K562 (cell line): ENCODE data around the gene MOG. TPM values are rescaled to one million over a fixed set of nuclear protein-coding genes. Genes with fewer than 3 reads are reported as not detected.
A peak's percentile ranks its signal among the peaks of the same experiment; 100 is the strongest.

ENCODE experiments used
- ATAC-seq: fragments of 200-7000 bp; cut with Tn5 transposase; 3 replicates; pipeline ENCODE4 v1.9.1; 2020; ENCODE audit warnings: moderate library complexity
- BruUV-seq: library from RNA; stranded (reverse); fragments of 400-500 nt; replicated peaks from 2 replicates; lab custom pipeline; 2021; lab: Mats Ljungman, UMichigan
- CTCF ChIA-PET: fragments of 300-600 bp; formaldehyde crosslinking; extraction: SDS; loops from one replicate; lab custom pipeline; 2021; ENCODE audit warnings: low intra/inter-chr PET ratio; lab: Yijun Ruan, JAX
- POLR2A ChIA-PET: fragments of 300-600, 350-650 bp; sonication (Branson Sonifier 250); formaldehyde crosslinking; extraction: SDS; loops from one replicate; lab custom pipeline; 2021; ENCODE audit warnings: antibody characterized with exemption, inconsistent platforms; lab: Yijun Ruan, JAX
- DNase-seq, 4 experiments: peaks; one replicate each; pipeline versions ENCODE4 v3.0.0 to v3.0.0-alpha.2; 2011 to 2018; ENCODE audit warnings: low spot score in 3 of 4, mixed read lengths in 3 of 4; ENCODE audit errors: extremely low read depth in 1 of 4
- FAIRE-seq: peaks from 2 replicates; lab custom pipeline; 2011; peaks lifted over from hg19 to GRCh38; lab: Jason Lieb, UNC
- H2AFZ ChIP-seq: 2 replicates; pipeline ENCODE4 v1.6.0; 2011; ENCODE audit warnings: low read depth, low read length, control low read depth, inconsistent platforms
- H3K27ac ChIP-seq: fragments of 200-600 bp; 3 replicates; pipeline ENCODE4 v1.8.0; 2011; ENCODE audit warnings: low read depth, mild to moderate bottlenecking, control low read depth, inconsistent platforms, low read length, moderate library complexity, mixed read lengths; ENCODE audit errors: extremely low read depth
- H3K27me3 ChIP-seq, 2 experiments: fragments of 300-600 bp in 1 of 2; 2 replicates in 1 of 2; 3 replicates in 1 of 2; pipeline versions ENCODE4 v1.6.0 to v1.8.0; 2011; ENCODE audit warnings: inconsistent platforms in 2 of 2, low read length in 2 of 2, mild to moderate bottlenecking in 1 of 2, mixed read lengths in 1 of 2, moderate library complexity in 1 of 2; ENCODE audit not compliant: control insufficient read depth in 2 of 2, insufficient read depth in 2 of 2
- H3K36me3 ChIP-seq: fragments of 300-600 bp; 3 replicates; pipeline ENCODE4 v1.8.0; 2011; ENCODE audit warnings: mild to moderate bottlenecking, low read length, inconsistent platforms; ENCODE audit not compliant: control insufficient read depth, insufficient read depth
- H3K4me1 ChIP-seq, 2 experiments: fragments of 200-600 bp in 1 of 2; replicated peaks in 1 of 2; 2 replicates in 1 of 2; 3 replicates in 1 of 2; pipeline versions ENCODE4 v1.5.1 to v1.8.0; 2011; ENCODE audit warnings: inconsistent platforms in 2 of 2, low read length in 2 of 2, mild to moderate bottlenecking in 1 of 2, mixed read lengths in 1 of 2, moderate library complexity in 1 of 2; ENCODE audit not compliant: control insufficient read depth in 2 of 2, insufficient read depth in 2 of 2
- H3K4me2 ChIP-seq: 2 replicates; pipeline ENCODE4 v1.6.1; 2011; ENCODE audit warnings: low read length, control low read depth, inconsistent platforms, mixed read lengths; ENCODE audit not compliant: insufficient read depth
- H3K4me3 ChIP-seq: fragments of 200-600 bp; sonication (generic), shearing (Covaris generic); 2 replicates; pipeline ENCODE4 v1.5.1; 2016; ENCODE audit warnings: control low read depth, inconsistent platforms
- H3K79me2 ChIP-seq: fragments of 200-600 bp; 3 replicates; pipeline ENCODE4 v1.8.0; 2011; ENCODE audit warnings: low read length, inconsistent platforms; ENCODE audit not compliant: control insufficient read depth, insufficient read depth
- H3K9ac ChIP-seq, 2 experiments: 2 replicates each; pipeline versions ENCODE4 v1.6.0 to v1.6.1; 2011; ENCODE audit warnings: low read depth in 2 of 2, low read length in 2 of 2, control low read depth in 1 of 2, inconsistent platforms in 1 of 2, mild to moderate bottlenecking in 1 of 2, mixed read lengths in 1 of 2; ENCODE audit not compliant: insufficient read depth in 1 of 2
- H3K9me1 ChIP-seq: one replicate; pipeline ENCODE4 v1.6.0; 2011; ENCODE audit warnings: inconsistent platforms, mild to moderate bottlenecking, low read length, moderate library complexity; ENCODE audit not compliant: control insufficient read depth, insufficient read depth
- H3K9me3 ChIP-seq: replicated peaks from 2 replicates; pipeline ENCODE4 v1.5.1; 2011; ENCODE audit warnings: low read depth, low read length, inconsistent platforms; ENCODE audit not compliant: control insufficient read depth, insufficient read depth
- H4K20me1 ChIP-seq: replicated peaks from 2 replicates; pipeline ENCODE4 v1.6.1; 2011; ENCODE audit warnings: low read length, inconsistent platforms, mixed read lengths; ENCODE audit not compliant: control insufficient read depth, insufficient read depth
- ADNP ChIP-seq: fragments of 200-800 bp; sonication (Bioruptor generic); IDR thresholded peaks from 2 replicates; pipeline ENCODE4 v1.6.1; 2016; ENCODE audit warnings: missing genetic modification characterization, missing compliant biosample characterization
- BCOR ChIP-seq: fragments of 450-650 bp; IDR thresholded peaks from 2 replicates; pipeline ENCODE4 v1.6.1; 2016
- CTCF ChIP-seq, 3 experiments: IDR thresholded peaks in 2 of 3; conservative IDR thresholded peaks in 1 of 3; 2 replicates each; pipeline ENCODE4 v1.5.1; 2011 to 2012; ENCODE audit warnings: low read length in 3 of 3, mild to moderate bottlenecking in 3 of 3, control low read depth in 2 of 3, improper control_type of control experiment in 1 of 3, inconsistent platforms in 1 of 3, low read depth in 1 of 3, mixed read lengths in 1 of 3, moderate library complexity in 1 of 3; ENCODE audit not compliant: insufficient read depth in 2 of 3
- E2F1 ChIP-seq: sonication (generic); formaldehyde crosslinking; IDR thresholded peaks from 2 replicates; pipeline ENCODE4 v1.8.1; 2023; ENCODE audit warnings: mild to moderate bottlenecking, missing genetic modification reagents, moderate library complexity
- HNRNPUL1 ChIP-seq: fragments of 200-400 bp; formaldehyde crosslinking; IDR thresholded peaks from 2 replicates; pipeline ENCODE4 v1.6.1; 2017; ENCODE audit warnings: low read length
- IRF9 ChIP-seq: fragments of 450-650 bp; IDR thresholded peaks from 2 replicates; pipeline ENCODE4 v1.6.1; 2016; ENCODE audit warnings: missing biosample characterization, missing genetic modification characterization
- KDM1A ChIP-seq, 2 experiments: fragments of 450-650 bp; IDR thresholded peaks; 2 replicates each; pipeline ENCODE4 v1.6.1; 2016; ENCODE audit warnings: mild to moderate bottlenecking in 2 of 2
- KDM5B ChIP-seq: fragments of 200-600 bp; sonication (generic); IDR thresholded peaks from 2 replicates; pipeline ENCODE4 v1.6.1; 2012; ENCODE audit warnings: low read depth, mild to moderate bottlenecking, moderate library complexity, low read length, control low read depth, inconsistent platforms; ENCODE audit not compliant: insufficient replicate concordance
- MAX ChIP-seq: sonication (generic); formaldehyde crosslinking; IDR thresholded peaks from 2 replicates; pipeline ENCODE4 v1.9.0; 2022; ENCODE audit warnings: mild to moderate bottlenecking, missing genetic modification reagents
- PHTF2 ChIP-seq: fragments of 250-450 bp; sonication (Bioruptor Pico); IDR thresholded peaks from 2 replicates; pipeline ENCODE4 v1.5.0; 2021; ENCODE audit warnings: mild to moderate bottlenecking
- POLR2H ChIP-seq: IDR thresholded peaks from 2 replicates; pipeline ENCODE4 v1.6.1; 2016; ENCODE audit warnings: missing genetic modification characterization, low read depth, mild to moderate bottlenecking, control low read depth, missing compliant biosample characterization, moderate library complexity
- PYGO2 ChIP-seq: fragments of 450-650 bp; IDR thresholded peaks from 2 replicates; pipeline ENCODE4 v1.6.1; 2016; ENCODE audit warnings: mild to moderate bottlenecking, missing genetic modification characterization, moderate library complexity, missing compliant biosample characterization
- RAD21 ChIP-seq, 2 experiments: fragments of 250-450 bp in 1 of 2; fragments of 450-650 bp in 1 of 2; sonication (Bioruptor Pico) in 1 of 2; formaldehyde crosslinking in 1 of 2; IDR thresholded peaks in 1 of 2; conservative IDR thresholded peaks in 1 of 2; 2 replicates each; pipeline versions ENCODE4 v1.4.0 to v1.8.0; 2020 to 2022; ENCODE audit warnings: mild to moderate bottlenecking in 2 of 2, moderate library complexity in 1 of 2
- RBM25 ChIP-seq: fragments of 200-400 bp; formaldehyde crosslinking; IDR thresholded peaks from 2 replicates; pipeline ENCODE4 v1.6.1; 2018; ENCODE audit warnings: low read length, low read depth, moderate library complexity; ENCODE audit not compliant: severe bottlenecking
- ZBTB12 ChIP-seq: fragments of 250-450 bp; sonication (Bioruptor Pico); IDR thresholded peaks from 2 replicates; pipeline ENCODE4 v1.4.0; 2020
- WGBS: fragments of 100-300 bp; shearing (Covaris generic); methylation state at CpG from one replicate; pipeline ENCODE4 v1.1.6; 2016; ENCODE audit warnings: low coverage, mixed read lengths; ENCODE audit not compliant: insufficient coverage; ENCODE audit errors: missing lambda C conversion rate; 5-methylcytosine and 5-hydroxymethylcytosine counted together
- in situ Hi-C: fragments of 300-500 bp; cut with MboI; formaldehyde crosslinking; loops from 4 replicates; pipeline ENCODE4 v1.15.0; 2018; ENCODE audit warnings: inconsistent platforms, mixed read lengths
- intact Hi-C: fragments of 100-400 bp; cut with micrococcal nuclease; formaldehyde crosslinking; loops from 2 replicates; pipeline ENCODE4 v1.14.2; 2022
- polyA plus RNA-seq, 8 experiments: library from polyadenylated mRNA; depleted of rRNA in 4 of 8; stranded (reverse) in 5 of 8; unstranded in 3 of 8; fragments of >200 nt; fragmentation: Nextera tagmentation in 2 of 8; fragmentation: Illumina TruSeq in 1 of 8; extraction: Ambion mirVana in 2 of 8; extraction: Trizol in 1 of 8; gene quantifications; 2 replicates each; pipeline versions ENCODE4 v1.2.1 to v1.2.3, GENCODE V29; 2011 to 2014; ENCODE audit warnings: inconsistent platforms in 1 of 8, missing spikeins in 1 of 8
- total RNA-seq, 7 experiments: library from RNA; depleted of rRNA in 6 of 7; stranded (reverse); fragments of >200 nt in 6 of 7; fragmentation: Illumina TruSeq in 2 of 7; extraction: Trizol in 2 of 7; gene quantifications; 2 replicates each; pipeline versions ENCODE4 v1.2.1 to v1.2.3, GENCODE V29; 2011 to 2021; ENCODE audit warnings: low replicate concordance in 1 of 7

The MOG gene
- total and polyA plus RNA-seq, 9 of the 15 experiments (the other 6 are each of a cell fraction or from before 2014, with no cell fraction given): not detected

GRCh38 chr6:29617782-29618554 lies 38.9 kb upstream of the MOG start:
- H3K27me3 ChIP-seq: no peaks in the 10 kb centered on the region
- peak; percentile 65 for FAIRE-seq
- H3K4me2 ChIP-seq: no peak overlapping the region
- in situ Hi-C loops (no loop called here), intact Hi-C loops (no loop called here)
- H3K9me1 ChIP-seq: no peaks in the 10 kb centered on the region
- H3K27ac ChIP-seq: no peak overlapping the region
- ATAC-seq: peak; percentile 94
- POLR2A ChIA-PET: interaction anchor here (0.9 to 1.7 kb wide), 3 partner anchors 9 to 28 kb away, joined by 3 to 8 read pairs (median 3); no protein-coding TSS in a partner anchor
- peak; percentile 49 to 82 (median 74) for DNase-seq
- H3K9me3 ChIP-seq: no peaks in the 10 kb centered on the region
- no peaks in the 10 kb centered on the region; the same call in 1 of the 2 replicates for H4K20me1 ChIP-seq
- WGBS: 86% methylated on average over 8 of the region's 8 CpGs
- no TSS peak for BruUV-seq
- no peaks in the 10 kb centered on the region for H3K4me1 ChIP-seq
- no peak overlapping the region for H2AFZ ChIP-seq
- H3K79me2 ChIP-seq: no peaks in the 10 kb centered on the region
- CTCF ChIA-PET: no interaction called here
- no peak overlapping the region for H3K4me3 ChIP-seq
- peaks cover 90% of the 10 kb centered on the region for H3K36me3 ChIP-seq
- no peak overlapping the region for H3K9ac ChIP-seq
- TF ChIP-seq KDM1A (IDR thresholded peaks at IDR 0.05) (peak; percentile 19 to 45; a peak in 1 of 4 replicates), ADNP (tag) (peak; percentile 65), E2F1 (CRISPR knock-in tag) (no peak), CTCF (IDR thresholded peaks at IDR 0.05 in 2 of 3, conservative IDR thresholded peaks at IDR 0.05 in 1 of 3; ENCODE audit: insufficient read depth in 2 of 3, low read depth in 1 of 3, low read length in 3 of 3) (peak; percentile 75 to 89 (median 76)), MAX (no peak), PYGO2 (tag) (no peak), IRF9 (tag) (no peak), ZBTB12 (no peak), RAD21 (CRISPR knock-in tag; conservative IDR thresholded peaks at IDR 0.05 in 1 of 2, IDR thresholded peaks at IDR 0.05 in 1 of 2) (peak in 1 of 2 experiments; percentile 22; a peak in 2 of 4 replicates), RBM25 (peak; percentile 81), KDM5B (no peak), BCOR (peak; percentile 74), POLR2H (tag) (no peak), HNRNPUL1 (no peak), PHTF2 (CRISPR knock-in tag) (no peak)
